HFF-Myc (cell line): ENCODE results near the gene SEMA6B.

Experiments used
- DNase-seq: peaks from one replicate; pipeline ENCODE4 v3.0.0-alpha.2; 2011; ENCODE audit warnings: low read depth; ENCODE audit errors: extremely low read depth
- H3K4me3 ChIP-seq: replicated peaks from 2 replicates; pipeline ENCODE4 v1.5.1; 2011; ENCODE audit warnings: low read depth, mild to moderate bottlenecking, control low read depth, low read length
- TF ChIP-seq, protein P1 (sequence below): IDR thresholded peaks from 2 replicates; pipeline ENCODE4 v1.5.1; 2012; ENCODE audit warnings: mild to moderate bottlenecking, low read depth, low read length, control low read depth; ENCODE audit errors: missing control alignments

The SEMA6B gene

DNA sequence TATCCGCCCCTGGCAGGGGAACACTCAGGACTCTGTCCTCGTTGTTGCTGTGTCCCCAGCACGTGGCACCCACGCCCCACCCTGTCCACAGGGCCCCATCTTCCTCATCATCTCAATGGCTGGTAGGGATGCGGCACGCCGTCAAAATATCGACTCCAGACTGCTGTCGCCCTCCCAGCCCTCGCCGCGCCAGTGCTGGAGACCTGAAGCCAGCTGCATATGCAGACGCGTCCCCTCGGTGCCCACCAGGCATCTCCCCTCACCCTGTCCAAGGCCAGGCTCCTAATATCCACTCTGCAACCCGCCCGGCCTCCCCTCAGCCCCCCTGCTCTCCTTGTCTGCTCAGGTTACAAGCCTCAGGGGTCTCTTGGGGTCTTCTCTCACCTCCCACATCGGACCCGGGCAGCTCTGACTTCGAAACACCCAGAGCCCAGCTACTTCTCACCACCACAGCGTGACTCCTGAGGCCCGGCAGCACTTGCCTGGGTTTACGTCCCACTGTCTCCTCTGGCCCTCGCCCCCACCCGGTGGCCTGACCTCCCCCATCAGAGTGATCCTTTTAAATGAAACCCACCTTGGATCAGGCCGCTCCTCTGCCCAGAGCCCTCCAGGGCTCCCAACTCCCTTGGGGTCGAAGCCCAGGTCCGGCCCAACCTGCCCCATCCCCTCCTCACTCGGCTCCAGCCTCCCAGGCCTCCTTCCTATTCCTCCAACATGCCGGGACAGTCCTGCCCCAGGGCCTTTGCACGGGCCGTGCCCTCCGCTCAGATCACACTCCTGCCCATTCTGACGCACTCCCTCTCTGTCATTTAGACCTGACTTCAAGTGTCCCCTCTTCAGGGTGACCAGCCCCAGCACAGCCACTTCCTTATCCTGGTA is 53.7 kb downstream of the SEMA6B start:
- TF ChIP-seq, protein P1, sequence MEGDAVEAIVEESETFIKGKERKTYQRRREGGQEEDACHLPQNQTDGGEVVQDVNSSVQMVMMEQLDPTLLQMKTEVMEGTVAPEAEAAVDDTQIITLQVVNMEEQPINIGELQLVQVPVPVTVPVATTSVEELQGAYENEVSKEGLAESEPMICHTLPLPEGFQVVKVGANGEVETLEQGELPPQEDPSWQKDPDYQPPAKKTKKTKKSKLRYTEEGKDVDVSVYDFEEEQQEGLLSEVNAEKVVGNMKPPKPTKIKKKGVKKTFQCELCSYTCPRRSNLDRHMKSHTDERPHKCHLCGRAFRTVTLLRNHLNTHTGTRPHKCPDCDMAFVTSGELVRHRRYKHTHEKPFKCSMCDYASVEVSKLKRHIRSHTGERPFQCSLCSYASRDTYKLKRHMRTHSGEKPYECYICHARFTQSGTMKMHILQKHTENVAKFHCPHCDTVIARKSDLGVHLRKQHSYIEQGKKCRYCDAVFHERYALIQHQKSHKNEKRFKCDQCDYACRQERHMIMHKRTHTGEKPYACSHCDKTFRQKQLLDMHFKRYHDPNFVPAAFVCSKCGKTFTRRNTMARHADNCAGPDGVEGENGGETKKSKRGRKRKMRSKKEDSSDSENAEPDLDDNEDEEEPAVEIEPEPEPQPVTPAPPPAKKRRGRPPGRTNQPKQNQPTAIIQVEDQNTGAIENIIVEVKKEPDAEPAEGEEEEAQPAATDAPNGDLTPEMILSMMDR: no peak
- no peak for DNase-seq
- no peak overlapping the region for H3K4me3 ChIP-seq

DNA sequence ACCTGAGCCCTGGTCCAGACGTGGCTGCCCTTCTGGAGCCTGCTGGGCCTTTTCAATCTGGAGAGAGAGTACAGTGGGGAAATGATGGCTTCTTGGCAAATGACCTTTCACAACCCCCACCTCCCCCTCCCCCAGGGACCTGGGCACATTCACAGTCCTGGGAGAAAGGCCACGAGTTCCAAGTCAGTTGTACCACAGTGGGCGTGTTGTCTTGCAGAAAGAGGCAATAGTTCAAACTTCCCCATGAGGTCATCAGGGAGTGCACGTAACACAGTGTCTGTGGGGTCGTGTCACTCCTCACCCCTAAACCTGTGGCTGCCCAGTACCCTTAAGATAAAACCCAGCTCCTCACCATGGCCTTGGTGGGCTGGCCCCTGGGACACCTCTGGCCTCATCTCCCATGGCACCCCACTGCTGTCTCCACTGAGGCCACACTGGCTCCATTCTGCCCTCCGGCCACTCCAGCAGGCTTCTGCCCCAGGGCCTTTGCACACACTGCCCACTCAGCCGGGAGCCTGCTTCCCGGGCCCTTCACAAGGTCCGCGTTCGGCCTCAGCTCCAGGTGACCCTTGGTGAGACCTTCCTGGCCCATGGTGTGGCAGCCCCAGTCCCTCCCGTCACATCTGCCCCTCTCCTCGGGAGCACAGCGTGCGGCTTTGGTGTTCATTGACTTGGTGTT is 54.5 kb downstream of the SEMA6B start:
- TF ChIP-seq, protein P1: no peak
- DNase-seq: no peak

DNA sequence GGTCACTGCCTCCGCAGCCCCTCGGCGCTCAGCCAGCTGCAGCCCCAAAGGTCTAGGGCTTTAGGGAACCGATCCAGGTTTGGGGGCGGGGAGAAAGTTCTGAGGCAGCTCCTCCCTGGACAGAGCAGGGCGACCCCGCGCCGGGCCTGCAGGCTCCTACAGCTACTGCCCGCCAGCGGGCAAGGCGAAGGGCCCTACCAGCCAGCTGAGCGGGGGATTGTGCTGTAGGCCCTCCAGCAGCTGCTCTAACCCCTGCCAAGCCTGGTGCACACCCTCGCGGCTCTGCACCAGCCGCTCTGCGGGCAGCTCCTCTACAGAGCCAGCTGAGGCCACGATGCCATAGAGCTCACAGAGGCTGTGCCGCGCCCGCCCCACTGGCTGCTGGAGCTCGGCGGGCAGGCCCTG is 55.2 kb downstream of the SEMA6B start:
- TF ChIP-seq, protein P1: no peak
- H3K4me3 ChIP-seq: no peak overlapping the region
- no peak for DNase-seq

More for the DNA sequence above, 54.5 kb downstream of the SEMA6B start:
- H3K4me3 ChIP-seq: no peak overlapping the region

DNA sequence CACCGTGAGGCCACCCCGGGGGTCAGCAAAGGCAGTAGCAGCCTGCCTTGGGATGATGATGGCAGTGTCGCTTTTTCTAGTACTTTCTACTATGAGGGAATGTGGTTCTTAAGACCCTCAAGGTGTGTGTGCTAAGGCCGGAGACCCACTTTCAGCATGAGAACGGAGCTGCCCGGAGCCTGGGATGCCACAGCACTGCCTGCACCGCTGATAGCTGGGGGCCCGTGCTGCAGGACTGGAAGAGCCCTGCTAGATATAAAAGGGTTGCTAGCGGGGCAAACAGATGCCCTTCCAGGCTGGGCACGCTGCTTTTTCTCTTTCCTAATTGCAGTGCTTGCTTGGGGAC is 55.7 kb downstream of the SEMA6B start:
- DNase-seq: no peak
- TF ChIP-seq, protein P1: no peak
- no peak overlapping the region for H3K4me3 ChIP-seq

DNA sequence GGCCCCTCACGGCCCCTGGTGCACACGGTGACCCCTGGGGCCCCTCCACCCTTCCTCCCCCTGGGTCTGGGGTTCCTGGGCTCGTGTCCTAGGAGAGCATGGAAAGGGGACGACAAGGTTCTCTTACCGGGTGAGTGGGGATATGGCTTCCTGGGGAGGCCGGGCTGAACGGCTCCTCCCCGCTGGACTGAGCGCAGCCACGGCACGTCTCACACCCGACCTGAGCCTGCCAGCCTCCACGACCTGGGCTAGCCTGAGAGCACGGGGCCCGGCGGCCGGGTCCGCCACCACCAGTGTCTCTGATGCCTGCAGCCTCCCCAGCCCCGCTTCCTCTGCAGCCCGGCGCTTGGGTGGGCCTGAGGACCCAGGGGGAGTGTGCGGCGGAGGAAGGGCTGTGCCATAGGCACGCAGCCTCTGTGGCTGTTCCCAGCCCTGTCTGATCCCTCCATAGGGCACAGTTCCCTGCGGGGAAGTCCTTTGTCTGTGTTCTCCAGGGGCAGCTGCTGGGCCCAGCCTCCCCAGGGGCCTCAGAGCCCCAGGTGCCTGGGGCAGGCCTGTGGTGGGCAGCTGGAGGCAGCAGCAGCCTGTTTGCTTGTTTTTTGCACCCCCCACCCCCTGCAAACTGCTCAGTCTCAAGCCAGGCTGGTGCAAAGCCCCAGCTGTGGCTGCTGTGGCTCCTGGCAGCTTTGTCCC is 56.2 kb downstream of the SEMA6B start:
- TF ChIP-seq, protein P1: no peak
- DNase-seq: no peak
- no peak overlapping the region for H3K4me3 ChIP-seq

DNA sequence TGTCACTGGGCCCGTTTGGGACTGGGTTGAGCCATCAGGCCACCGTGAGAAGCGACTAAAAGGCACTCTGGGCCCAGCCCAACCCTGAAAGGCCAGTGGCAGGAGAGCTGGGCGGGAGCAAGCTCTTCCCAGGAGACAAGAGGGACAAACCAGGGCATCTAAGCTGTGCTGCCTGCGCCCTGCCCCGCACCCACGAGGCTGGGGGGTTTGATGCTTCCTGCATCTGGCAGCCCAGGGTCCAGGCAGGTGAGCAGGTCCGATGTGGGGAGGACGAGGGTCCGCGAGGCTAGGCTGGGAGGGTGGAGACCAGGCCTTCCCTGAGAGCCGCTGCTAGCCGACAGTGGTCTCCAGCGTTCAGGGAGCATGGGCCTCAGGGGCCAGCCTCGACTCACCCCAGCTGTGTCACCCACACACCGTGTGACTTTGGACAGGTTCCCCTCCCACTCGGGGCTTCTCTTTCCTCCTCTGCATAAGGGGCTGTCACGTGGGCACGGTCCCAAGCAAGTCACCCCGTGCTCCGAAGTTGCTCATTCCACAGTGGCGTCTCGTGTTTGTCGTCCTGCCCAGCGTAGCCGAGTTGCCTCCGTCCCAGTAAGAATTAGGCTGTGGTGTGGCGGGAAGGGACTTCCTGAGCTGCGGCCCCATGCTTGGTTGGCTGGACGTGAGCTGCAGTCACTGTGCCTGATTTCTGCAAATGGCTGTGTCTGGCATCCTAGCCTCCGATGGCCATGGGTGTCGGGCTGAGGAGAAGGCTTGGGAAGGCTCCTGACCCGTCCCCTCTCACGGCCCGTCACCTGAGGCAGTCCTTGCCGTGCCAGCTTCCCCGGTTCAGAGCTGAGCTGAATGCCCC is 57.0 kb downstream of the SEMA6B start:
- TF ChIP-seq, protein P1: no peak
- no peak for DNase-seq
- H3K4me3 ChIP-seq: no peak overlapping the region
